ENCODE measurements around the gene HPSE2.
A peak's percentile ranks its signal among the peaks of the same experiment; 100 is the strongest.

DNA sequence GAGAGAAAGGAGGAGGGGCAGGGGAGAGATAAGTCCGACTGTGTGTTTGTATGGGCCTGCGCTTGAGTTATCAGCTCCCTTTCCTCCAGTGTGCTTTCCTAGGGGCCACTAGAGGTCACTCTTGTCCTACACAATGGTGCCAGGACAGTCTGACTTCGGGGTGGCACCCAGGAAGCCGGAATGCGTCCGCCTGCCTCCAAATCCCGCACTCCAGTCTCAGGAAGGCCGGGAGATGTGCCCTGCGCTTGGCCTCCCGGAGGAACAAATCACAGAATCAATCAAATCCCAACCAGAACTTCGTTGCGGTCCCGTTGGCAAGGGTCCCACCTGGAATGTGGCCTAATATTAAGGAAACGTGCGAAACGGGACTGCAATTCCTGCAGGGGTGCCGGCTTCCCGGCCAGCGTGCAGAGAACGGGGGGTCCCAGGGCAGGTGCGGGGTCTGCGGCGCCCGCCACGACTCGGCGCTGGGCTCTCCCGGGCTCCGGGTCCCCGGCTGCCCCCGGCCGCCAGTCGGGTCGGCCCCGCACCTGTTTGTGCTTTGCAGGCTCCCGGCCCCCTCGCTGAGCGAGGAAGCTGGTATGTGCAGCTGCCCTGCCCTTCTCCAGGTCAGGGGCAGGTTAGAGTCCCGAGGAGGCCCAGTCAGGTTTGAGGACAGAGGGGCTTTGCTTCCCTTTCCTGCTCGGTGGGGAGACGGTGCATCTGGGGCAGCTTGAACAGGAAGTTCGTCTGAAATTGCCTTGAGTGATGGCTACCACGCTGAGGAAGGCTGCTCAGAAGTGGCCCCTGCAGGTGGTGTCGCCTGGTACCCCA, 767.9 kb downstream of the HPSE2 start:
- peak; percentile 12; the same call in 1 of the 2 replicates for TF ChIP-seq MAX (IDR thresholded peaks at IDR 0.05; ENCODE audit: low read depth, low read length)
- TF ChIP-seq, protein P1, sequence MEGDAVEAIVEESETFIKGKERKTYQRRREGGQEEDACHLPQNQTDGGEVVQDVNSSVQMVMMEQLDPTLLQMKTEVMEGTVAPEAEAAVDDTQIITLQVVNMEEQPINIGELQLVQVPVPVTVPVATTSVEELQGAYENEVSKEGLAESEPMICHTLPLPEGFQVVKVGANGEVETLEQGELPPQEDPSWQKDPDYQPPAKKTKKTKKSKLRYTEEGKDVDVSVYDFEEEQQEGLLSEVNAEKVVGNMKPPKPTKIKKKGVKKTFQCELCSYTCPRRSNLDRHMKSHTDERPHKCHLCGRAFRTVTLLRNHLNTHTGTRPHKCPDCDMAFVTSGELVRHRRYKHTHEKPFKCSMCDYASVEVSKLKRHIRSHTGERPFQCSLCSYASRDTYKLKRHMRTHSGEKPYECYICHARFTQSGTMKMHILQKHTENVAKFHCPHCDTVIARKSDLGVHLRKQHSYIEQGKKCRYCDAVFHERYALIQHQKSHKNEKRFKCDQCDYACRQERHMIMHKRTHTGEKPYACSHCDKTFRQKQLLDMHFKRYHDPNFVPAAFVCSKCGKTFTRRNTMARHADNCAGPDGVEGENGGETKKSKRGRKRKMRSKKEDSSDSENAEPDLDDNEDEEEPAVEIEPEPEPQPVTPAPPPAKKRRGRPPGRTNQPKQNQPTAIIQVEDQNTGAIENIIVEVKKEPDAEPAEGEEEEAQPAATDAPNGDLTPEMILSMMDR (IDR thresholded peaks at IDR 0.05; ENCODE audit: low read depth, low read length): peak; percentile 85
- no peak for TF ChIP-seq POLR2A (IDR thresholded peaks at IDR 0.05; ENCODE audit: extremely low read depth, insufficient read length)
- no peak for TF ChIP-seq MYC (IDR thresholded peaks at IDR 0.05; ENCODE audit: low read depth, low read length)
